IPS-18a (cell line): Measurements from ENCODE around the gene CNN1.
"Not testable (repeated sequence)": the region's sequence is repeated elsewhere in the genome, so short reads cannot be mapped to it uniquely, and the experiment has no call there.

Experiments
- H3K27ac ChIP-seq: one replicate; pipeline ENCODE4 v1.5.1; 2013; ENCODE audit warnings: low read length
- H3K27me3 ChIP-seq: one replicate; pipeline ENCODE4 v1.6.1; 2013; ENCODE audit warnings: mild to moderate bottlenecking, low read length; ENCODE audit not compliant: control insufficient read depth, insufficient read depth
- H3K36me3 ChIP-seq: one replicate; pipeline ENCODE4 v1.6.1; 2013; ENCODE audit warnings: low read depth, low read length; ENCODE audit not compliant: control insufficient read depth
- H3K4me1 ChIP-seq: one replicate; pipeline ENCODE4 v1.6.1; 2013; ENCODE audit warnings: low read depth, low read length; ENCODE audit not compliant: control insufficient read depth
- H3K4me3 ChIP-seq: one replicate; pipeline ENCODE4 v1.5.1; 2013; ENCODE audit warnings: low read length
- H3K9ac ChIP-seq: one replicate; pipeline ENCODE4 v1.6.1; 2013; ENCODE audit warnings: mild to moderate bottlenecking, low read length, moderate library complexity
- H3K9me3 ChIP-seq: one replicate; pipeline ENCODE4 v1.6.1; 2013; ENCODE audit warnings: low read depth, low read length; ENCODE audit not compliant: control insufficient read depth

CNN1 gene

DNA sequence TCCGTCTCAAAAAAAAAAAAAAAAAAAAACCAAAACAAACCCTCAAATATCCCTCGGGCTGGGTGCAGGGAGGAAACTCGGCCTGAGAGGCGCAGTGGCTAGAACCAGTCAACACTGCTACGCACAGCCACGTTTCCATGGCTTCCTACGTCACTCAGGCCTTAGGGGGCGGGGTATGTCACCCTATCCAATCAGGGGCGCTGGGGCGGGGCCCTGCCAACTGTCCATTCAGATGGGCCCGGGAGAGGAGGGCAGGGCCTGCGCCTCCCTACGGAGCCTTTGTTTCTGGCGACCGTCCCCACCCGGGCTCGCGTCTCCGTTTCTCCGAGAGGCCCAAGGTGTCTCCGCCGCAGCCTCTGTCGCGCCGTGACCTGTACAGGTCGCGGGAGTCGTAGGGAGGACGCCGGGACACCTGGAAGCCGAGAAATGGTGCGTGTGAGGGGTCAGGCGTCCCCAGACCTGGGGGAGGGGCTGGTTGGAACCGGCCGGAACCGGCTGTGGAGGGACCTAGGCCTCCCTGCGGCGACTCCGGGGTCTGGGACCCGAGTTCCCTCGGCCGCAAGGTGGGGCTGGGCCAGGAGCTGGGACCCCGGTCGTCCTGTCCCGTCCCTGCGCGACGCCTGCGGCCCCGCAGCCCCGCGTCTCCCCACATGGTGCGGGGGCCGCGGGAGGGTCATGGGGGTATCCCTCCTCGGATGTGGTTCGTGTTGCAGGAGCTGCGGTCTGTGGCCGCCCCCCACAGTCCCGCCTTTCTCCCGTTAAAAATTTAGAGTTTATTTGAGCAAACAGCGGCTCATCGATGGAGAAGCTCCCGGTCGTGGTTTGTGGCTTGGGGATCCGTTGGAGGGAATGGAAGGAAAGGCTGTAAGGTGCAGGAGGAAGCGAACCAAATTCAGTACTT lies 58.8 kb downstream of the CNN1 start, which contains the start of gene ZNF627:
Gene ZNF627, plus strand, starts transcription at position 282 of the 901 bp plus-strand sequence. Its CDS starts 145 bp downstream, at position 427.
- Histone ChIP-seq H3K36me3 (no peaks in the 10 kb centered on the region), H3K27me3 (no peaks in the 10 kb centered on the region), H3K9me3 (no peaks in the 10 kb centered on the region), H3K4me3 (peak within 1 kb of the TSS; percentile 98), H3K9ac (peak within 1 kb of the TSS; percentile 92), H3K4me1 (peaks cover 4% of the 10 kb centered on the region), H3K27ac (peak within 1 kb of the TSS; percentile 92)

DNA sequence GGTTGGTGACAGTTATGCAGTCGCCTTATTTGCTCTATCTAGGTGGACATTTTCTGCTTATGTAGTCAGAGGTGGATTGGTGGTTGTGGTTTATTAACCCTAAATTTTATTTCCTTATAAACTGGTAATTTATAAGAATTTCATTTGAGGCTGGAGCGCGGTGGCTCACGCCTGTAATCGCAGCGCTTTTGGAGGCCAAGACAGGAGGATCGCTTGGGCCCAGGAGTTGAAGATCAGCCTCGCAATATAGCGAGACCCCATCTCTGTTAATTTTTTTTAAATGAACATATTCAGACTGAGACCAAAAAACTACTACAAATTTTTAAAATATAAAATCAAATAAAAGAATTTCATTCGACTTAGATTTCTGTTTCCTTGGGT lies 59.4 kb downstream of the CNN1 start:
- Histone ChIP-seq H3K9me3 (no peaks in the 10 kb centered on the region), H3K27me3 (no peaks in the 10 kb centered on the region), H3K4me1 (peaks cover 7% of the 10 kb centered on the region), H3K36me3 (no peaks in the 10 kb centered on the region), H3K27ac (peak overlapping the region; percentile 92), H3K4me3 (peak overlapping the region; percentile 98), H3K9ac (peak overlapping the region; percentile 92)

DNA sequence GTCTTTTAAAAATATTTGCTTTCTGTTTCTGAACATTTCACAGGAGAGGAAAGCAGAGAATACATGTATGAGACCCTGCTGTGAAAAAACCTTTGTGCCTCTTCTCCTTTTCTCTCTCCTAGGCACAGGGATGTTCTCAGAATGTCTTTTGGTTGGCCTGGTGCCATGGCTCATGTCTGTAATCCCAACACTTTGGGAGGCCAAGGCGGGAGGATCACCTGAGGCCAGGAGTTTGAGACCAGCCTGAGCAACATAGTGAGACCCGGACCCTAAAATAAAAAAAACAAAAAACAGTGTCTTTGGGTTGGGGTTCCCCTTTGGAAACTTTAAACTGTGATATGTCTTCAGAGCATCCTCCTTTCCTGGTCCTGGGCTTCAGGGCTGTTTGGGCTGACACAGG lies 60.1 kb downstream of the CNN1 start:
- Histone ChIP-seq H3K9me3 (no peaks in the 10 kb centered on the region), H3K27ac (no peak overlapping the region), H3K27me3 (no peaks in the 10 kb centered on the region), H3K9ac (peak overlapping the region; percentile 92), H3K36me3 (no peaks in the 10 kb centered on the region), H3K4me3 (peak overlapping the region; percentile 98), H3K4me1 (peaks cover 7% of the 10 kb centered on the region)

DNA sequence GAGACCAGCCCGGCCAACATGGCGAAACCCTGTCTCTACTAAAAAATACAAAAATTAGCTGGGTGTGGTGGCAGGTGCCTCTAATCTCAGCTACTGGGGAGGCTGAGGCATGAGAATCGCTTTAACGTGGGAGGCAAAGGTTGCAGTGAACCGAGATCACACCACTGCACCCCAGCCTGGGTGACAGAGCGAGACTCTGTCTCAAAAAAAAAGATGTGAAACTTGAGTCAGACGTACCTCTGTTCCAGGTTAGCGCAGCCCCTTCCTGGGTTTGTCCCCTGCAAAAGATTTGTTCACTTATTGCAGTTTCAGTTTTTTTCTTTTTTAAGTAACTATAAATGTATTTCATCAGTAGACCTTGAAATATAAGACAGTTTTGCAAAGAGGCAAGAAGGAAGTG lies 61.1 kb downstream of the CNN1 start:
- not testable (repeated sequence) for H3K4me3 ChIP-seq, H3K4me1 ChIP-seq, H3K9ac ChIP-seq, H3K27ac ChIP-seq, H3K27me3 ChIP-seq, H3K9me3 ChIP-seq, H3K36me3 ChIP-seq
